ENCODE measurements around the gene GPC5.

DNA sequence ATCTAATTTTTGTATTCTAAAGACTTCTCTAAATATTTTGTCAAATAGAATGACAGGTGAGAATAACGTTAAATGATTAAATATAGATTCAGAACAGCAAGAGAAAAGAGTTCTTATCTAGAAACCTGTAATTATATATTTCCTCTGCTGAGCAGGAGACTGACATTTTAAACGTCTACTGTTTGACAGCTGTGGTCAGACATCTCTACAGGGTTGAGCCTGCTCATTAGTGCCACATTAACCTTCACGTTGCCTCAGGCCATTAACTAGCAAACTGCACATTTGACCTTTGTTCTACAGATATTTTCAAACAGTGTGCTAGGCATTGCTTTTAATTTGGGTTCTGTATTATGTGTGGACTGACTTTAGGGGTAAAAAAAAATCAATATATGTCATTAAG lies 347.5 kb downstream of the GPC5 start:
- TF ChIP-seq CTCF (IDR thresholded peaks at IDR 0.05) (no peak), POLR2A (IDR thresholded peaks at IDR 0.05) (no peak)
